Adrenal gland (tissue), 5 donors: ENCODE results near the gene TMEM89.

Experiments
- POLR2A ChIP-seq, 2 donors: fragments of 450-650 bp; IDR thresholded peaks; one replicate each; pipeline ENCODE4 v1.6.1; 2017; ENCODE audit warnings: antibody characterized with exemption in 2 of 2, mild to moderate bottlenecking in 2 of 2, moderate library complexity in 1 of 2
- TF ChIP-seq, protein P1 (sequence below), 6 experiments: fragments of 450-650 bp in 4 of 6; fragments of 200-600 bp in 2 of 6; sonication (generic) in 1 of 6; IDR thresholded peaks; 1 replicate in 5 of 6; 2 replicates in 1 of 6; pipeline versions ENCODE4 v1.5.1 to v1.8.0; 2016 to 2021; ENCODE audit warnings: antibody characterized with exemption in 6 of 6, mild to moderate bottlenecking in 2 of 6, moderate library complexity in 1 of 6
- donor health status: DM: no; HTN: no; CAD: no.

DNA sequence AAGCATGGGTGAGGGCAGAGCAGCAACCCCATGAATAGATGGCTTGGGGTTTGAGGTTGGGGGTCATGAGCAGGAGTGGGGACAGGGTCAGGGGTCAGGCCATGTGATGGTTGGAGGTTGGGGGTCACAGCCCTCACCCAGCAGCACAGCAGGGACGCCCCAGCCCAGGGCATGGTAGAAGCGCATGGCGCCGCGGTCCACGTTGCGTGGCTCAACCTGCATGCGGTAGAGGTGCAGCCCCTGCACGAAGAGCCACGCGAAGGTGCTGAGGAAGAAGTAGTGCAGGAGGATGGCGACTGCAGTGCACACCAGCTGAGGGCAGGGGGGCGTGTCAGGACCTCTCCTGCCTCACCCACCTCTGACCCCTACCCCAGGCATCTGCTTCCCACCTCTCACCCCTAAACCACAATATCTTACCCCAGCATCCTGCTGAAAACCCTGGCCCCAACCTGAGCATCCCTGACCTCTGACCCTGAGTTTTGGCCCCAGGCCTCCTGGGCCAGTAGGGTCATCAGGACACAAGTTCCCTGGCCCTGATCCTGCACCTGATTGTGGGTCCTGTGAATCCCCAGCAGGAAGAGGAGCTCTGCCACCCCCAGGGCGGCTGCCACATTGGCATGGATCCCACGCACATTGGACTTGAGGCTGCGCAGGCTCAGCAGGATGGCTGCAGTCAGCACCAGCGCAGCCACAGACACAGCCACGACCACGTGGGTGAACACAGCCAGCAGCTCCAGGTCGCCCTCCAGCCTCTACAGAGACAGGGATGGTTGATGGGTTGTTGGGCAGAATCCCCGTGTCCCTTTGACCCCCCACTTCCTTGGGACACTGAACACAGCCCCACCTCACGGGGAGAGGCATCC is 23.6 kb upstream of the TMEM89 start:
- TF ChIP-seq, protein P1, sequence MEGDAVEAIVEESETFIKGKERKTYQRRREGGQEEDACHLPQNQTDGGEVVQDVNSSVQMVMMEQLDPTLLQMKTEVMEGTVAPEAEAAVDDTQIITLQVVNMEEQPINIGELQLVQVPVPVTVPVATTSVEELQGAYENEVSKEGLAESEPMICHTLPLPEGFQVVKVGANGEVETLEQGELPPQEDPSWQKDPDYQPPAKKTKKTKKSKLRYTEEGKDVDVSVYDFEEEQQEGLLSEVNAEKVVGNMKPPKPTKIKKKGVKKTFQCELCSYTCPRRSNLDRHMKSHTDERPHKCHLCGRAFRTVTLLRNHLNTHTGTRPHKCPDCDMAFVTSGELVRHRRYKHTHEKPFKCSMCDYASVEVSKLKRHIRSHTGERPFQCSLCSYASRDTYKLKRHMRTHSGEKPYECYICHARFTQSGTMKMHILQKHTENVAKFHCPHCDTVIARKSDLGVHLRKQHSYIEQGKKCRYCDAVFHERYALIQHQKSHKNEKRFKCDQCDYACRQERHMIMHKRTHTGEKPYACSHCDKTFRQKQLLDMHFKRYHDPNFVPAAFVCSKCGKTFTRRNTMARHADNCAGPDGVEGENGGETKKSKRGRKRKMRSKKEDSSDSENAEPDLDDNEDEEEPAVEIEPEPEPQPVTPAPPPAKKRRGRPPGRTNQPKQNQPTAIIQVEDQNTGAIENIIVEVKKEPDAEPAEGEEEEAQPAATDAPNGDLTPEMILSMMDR (IDR thresholded peaks at IDR 0.05) = no peak
- TF ChIP-seq POLR2A (IDR thresholded peaks at IDR 0.05) = no peak
